HG02840 (cell line): ENCODE results near the gene DMKN.

Source experiments
- ATAC-seq: cut with Tn5 transposase; IDR thresholded peaks from one replicate; pipeline ENCODE4 v1.9.1; 2021; ENCODE audit warnings: mild to moderate bottlenecking, moderate library complexity, moderate number of reproducible peaks; ENCODE audit not compliant: unreplicated experiment, low FRiP score

Gene DMKN, protein sequence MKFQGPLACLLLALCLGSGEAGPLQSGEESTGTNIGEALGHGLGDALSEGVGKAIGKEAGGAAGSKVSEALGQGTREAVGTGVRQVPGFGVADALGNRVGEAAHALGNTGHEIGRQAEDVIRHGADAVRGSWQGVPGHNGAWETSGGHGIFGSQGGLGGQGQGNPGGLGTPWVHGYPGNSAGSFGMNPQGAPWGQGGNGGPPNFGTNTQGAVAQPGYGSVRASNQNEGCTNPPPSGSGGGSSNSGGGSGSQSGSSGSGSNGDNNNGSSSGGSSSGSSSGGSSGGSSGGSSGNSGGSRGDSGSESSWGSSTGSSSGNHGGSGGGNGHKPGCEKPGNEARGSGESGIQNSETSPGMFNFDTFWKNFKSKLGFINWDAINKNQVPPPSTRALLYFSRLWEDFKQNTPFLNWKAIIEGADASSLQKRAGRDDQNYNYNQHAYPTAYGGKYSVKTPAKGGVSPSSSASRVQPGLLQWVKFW

DNA sequence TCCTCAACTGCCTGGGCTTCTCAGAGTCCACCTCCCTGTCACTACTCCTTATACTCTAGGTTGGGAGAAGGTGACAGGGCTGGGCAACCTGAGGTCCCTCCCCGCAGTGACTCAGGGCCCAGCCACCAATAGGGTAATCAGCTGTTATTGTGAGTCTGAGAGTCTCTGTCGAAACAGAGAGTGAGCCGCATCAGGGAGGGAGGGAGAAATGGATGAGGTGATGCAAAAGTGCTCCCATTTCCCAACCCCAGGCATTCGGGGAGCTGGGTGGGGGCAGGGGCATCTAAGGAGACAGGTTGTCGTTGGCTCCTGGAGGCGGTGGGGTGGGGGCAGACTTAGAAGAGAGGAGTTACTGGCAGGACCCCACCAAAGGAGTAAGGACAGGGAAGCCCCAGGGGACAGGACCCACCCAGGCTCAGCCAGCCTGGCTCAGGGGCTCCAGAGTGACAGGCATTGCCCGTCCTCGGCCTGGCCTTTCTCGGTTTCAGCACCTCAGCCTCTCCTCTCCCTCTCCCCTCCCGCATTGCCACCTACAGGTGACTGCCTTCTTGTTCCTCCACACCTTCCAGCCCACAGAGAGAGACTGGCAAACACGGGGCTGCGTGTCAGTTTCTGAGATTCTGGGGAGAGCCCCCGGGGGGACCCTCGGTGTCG, at the start of gene DMKN:
TSS of gene DMKN (minus strand) at position 22 of the 654 bp plus-strand sequence. CDS start 174 bp downstream, outside the sequence.
- no peak for ATAC-seq

GRCh38 chr19:35562776-35563175, 49.3 kb upstream of the DMKN start:
- no peak for ATAC-seq

GRCh38 chr19:35562336-35562735, 48.9 kb upstream of the DMKN start:
- no peak for ATAC-seq

DNA sequence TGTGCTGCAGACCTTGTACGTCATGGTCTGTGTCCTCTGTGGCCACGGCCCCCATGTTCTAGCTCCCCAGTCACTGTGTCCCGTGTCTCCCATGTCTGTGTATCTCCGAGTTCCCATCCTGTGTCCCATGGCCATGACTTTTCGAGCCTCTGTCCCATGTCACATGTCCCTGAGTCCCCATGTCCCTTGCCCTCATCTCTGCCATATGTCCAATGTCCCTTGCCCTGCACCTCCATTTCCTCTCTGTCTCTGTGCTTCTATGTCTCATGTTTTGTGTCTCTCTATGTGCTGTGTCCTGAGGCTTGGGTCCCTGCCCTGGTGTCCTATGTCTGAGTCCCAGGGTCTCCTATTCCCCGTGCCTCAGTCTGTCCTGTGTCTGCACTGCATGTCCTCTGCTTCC, 48.0 kb upstream of the DMKN start:
- ATAC-seq: no peak

GRCh38 chr19:35560677-35561076, 47.2 kb upstream of the DMKN start:
- no peak for ATAC-seq

GRCh38 chr19:35560271-35560670, 46.8 kb upstream of the DMKN start:
- ATAC-seq: no peak

DNA sequence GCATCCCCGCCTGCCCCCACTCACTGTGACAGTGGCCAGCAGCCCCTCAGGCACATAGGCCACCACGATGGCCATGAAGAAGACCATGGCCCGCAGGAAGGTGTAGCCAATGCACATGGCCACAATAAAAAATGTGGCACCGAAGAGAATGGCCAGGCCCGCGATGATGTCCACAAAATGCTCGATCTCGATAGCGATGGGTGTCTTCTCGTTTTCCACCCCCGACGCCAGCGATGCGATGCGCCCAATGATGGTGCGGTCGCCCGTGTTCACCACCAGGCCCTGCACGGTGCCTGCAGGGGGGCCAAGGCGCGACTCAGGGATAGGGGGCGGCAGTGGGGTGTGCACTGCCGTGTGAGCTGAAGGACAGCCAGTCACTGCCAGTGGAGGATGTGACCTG, 46.3 kb upstream of the DMKN start:
- no peak for ATAC-seq

DNA sequence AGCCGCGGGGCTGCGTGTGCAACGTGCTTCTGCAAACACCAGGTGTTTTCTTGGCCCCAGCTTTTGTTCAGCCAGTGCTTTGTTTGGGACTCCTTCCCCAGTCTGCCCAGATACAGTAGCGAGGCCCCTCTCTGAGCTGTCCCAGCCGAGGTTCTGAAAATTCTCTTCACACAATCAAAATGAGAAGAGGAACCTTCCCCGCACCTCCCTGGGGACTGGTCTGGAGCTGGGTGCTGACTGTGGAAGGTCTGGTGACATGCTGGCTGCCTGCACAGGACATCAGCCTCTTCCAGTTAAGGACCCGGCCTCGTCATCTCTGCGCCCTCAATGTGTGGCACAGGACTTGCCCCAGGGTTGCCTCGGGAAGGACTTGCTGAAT, 45.8 kb upstream of the DMKN start:
- ATAC-seq: no peak

- ATAC-seq: no peak
Observed at GRCh38 chr19:35558400-35559280, 45.2 kb upstream of the DMKN start.

DNA sequence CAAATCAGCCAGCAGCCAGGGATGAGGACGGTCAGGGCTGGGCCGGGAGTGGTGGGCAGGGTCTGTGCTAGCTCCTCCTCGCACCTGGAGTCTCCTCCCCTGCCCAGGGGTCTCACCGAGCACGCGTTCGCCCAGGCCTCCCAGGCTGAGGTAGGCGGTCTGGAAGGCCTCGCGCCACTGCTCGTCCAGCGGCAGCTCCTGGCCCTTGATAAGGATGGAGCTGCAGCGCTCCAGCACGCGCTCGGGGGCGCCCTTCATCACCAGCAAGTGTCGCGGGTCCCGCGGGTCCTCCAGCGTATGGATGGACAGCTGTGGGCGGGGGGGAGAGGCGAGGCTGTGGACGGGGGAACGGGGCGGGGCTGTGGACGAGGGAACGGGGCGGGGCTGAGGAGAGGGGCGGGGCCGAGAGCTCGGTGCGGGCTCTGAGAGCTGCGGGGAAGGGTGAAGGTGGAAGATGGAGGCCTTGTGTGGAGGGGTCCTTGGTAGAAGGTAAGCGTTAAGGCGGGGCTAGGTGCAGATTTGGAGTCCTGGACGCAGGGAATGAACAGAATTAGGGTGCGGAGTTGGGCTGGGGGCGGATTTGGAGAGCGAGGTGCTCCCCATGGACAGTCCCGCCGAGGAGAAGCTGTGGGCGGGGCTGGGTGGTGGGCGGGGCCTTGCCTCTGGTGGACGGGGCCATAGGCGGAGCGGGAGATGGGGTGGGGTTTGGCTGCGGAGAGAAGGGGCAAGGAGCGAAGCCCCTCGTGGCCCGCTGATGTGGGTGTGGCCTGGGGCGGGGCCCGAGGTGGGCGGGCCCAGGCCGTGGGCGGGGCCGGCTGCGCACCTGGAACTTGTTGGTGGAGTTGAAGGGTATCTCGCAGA, 44.3 kb upstream of the DMKN start:
- no peak for ATAC-seq

DNA sequence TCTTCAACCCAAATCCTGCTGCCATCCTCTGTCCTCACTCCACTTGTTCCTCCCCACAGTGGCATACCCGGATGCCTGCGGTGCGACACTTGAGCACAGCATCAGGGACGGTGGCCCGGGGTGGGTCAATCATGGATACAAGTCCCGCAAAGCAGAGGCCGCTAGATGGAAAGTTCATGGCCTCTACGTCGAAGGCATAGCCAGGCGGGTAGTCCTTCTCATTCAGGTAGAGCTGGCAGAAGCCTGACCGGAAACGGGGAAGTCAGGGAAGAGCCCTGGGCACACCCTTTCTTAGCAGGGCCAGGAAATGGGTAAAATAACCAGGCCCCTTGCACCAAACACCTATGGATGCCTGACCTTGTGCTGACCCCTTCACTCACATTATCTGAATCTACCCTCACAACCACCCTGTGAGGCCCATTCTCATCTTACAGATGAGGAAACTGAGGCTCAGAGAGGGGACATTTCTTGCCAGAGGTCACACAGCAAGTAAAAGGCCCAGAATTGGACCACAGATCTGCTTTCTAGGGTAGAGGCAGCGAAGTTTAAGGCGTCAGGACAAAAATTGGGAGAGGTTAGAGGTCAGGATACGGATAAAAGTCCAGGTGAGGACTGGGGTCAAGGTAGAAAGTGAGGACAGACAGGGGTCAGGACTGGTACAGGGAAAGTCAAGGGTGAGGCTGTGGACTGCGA, 43.5 kb upstream of the DMKN start:
- no peak for ATAC-seq

DNA sequence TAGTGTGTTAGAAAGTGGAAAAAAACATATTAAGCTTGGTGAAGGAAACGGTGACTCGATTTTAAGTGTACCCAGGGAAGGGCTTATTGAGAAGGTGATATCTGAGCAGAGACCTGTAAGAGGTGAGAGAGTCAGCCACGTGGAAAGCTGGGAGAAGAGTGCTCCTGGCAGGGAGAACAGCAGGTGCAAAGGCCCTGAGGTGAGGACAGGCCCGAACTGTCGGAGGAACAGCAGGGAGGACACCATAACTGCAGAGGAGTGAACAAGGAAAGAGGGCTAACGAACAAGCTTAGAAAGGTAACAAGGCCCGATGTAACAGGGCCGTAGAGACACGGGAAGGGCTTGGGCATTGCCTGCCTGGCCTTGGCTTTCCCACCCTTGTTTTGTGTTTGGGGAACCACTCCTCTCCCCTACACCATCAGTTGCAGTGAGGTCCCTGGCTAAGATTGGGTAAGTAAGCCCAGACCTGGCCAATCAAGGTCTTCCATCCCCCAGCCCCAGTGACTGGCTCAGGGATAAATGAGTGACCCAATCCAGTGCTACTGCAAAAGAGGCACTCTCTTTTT, 42.7 kb upstream of the DMKN start:
- ATAC-seq: no peak

DNA sequence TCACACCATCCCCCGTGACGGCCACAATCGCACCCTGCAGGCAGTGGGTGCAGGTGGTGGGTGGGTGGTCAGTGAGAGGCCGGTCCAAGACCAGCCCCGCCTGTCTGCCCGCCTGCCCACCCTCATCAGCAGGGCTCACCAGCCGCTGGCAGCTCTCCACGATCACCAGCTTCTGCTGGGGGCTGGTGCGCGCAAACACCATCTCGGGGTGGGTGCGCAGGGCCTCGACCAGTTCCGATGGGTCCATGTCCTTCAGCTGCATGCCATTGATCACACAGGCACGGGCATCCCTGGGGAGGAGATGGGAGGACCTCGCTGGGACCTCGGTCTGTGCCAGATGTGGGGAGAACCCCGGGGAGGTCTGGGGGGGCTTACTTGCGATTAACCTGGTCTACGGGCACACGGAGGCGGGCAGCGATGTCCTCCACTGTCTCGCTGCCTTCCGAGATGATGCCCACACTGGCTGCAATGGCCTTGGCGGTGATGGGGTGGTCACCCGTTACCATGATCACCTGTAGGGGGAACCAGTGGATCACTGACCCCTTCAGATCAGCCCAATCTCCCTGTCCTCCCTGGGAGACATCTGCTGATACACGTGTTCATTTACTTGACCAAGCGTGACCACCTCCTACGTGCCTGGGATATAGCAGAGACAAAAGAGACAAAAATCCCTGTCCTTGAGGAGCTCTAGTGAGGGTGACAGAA, 42.0 kb upstream of the DMKN start:
- no peak for ATAC-seq

GRCh38 chr19:35554076-35554475, 40.6 kb upstream of the DMKN start:
- no peak for ATAC-seq

DNA sequence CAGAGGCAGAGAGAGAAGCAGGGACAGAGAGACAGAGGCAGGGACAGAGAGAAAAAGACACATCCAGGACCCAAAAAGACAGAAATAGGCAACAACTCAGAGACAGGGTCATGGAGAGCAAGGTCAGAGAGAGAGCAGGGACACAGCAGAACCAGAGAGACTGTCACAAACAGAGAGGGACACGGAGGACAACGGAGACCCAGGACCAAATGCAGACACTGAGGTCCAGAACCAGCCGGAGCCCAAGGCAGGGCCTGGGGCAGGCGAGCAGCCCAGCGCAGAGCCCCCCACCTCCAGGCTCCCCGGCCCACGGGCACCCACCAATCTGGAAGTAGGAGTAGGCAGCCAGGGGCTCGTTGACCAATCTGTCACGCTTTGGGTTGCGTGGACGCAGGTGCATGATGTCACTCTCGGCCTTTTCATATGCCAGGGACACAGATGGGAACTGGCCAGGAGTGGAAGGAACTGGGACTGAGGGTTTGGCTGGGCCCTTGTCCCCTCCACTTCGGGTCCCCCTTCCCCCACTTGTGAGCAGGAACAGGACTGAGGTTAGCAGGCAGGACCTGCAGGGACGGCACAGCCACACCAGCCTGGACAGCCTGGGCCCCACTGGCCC, 40.0 kb upstream of the DMKN start:
- no peak for ATAC-seq

- ATAC-seq: no peak
Observed at GRCh38 chr19:35552534-35553384, 39.3 kb upstream of the DMKN start.

- ATAC-seq: no peak
Observed at GRCh38 chr19:35551091-35551810, 37.8 kb upstream of the DMKN start.
